Embryonic facial prominence (tissue), 1 donor: ENCODE data around the gene SOX1.

Source experiments
- DNase-seq: peaks from one replicate; pipeline ENCODE4 v3.0.0-alpha.2; 2016; ENCODE audit errors: extremely low spot score

Gene SOX1

DNA sequence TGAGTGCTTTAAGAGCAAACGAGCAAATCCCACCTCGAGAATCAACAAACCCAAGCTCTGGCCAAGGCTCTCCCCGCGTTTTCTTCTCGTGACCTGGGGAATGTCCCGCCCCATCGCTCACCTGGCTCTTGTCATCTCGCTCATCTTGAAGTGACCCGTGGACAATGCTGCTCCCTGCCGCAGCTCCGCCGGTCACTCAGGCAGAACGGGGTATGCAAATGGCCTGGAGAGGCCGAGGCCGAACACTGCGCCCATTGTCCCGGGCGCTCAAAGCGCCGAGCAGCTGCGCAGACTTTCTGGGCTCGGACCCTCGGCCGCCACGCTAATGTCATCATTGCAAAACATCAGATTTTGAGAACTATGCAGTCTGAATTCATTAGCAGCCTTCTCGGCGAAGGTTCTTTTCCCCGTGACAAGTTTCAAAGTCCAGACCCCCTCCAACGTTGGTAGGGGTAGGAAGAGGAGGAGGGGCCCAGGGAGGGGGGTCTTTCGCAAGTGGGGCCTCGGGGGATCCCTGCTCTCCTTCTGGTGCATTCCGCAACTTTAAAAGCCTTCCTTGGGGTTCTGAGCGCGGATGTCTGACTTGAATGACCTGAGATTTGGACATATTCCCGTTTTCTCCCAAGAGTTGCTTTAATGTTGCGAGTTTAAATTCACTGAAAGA, 39.7 kb downstream of the SOX1 start:
- no peak for DNase-seq

DNA sequence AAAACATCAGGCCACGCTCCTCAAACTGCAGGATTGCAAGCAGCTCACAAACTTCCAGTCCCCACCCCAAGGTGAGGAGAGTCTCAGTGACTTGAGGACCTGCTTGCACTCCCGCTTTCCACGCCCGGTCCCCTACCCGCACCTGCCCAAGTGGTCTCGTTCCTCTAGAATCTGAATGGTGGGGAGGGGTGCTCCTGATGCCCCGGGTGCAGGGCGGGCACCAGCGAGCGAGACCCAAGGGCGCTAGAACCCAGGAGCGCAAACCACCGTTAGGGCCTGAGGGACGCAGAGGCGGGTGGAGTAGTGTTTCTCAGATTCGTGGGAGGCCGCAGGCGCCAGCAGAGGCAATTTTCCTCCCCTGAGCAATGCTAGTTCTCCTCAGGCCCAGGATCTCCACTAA, 40.3 kb downstream of the SOX1 start:
- DNase-seq, result no peak

DNA sequence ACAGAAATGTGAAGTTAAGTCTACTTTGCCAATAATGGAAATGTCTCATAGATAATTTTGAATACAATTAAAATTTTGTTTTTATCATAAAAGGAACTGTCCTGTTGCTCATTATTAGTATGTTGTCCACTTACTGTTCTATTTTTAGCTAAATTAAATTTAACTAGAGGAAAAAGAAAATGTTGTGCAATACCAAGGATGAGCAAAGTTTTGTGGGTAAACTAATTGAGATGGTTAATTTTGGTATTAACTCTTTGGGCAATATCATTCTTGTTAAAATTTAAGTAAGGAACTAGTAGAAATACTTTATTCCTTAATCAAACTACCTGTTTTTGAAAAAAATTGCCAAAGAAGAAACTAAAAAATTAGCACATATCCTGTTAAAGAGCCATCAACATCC, 43.5 kb downstream of the SOX1 start:
- no peak for DNase-seq

DNA sequence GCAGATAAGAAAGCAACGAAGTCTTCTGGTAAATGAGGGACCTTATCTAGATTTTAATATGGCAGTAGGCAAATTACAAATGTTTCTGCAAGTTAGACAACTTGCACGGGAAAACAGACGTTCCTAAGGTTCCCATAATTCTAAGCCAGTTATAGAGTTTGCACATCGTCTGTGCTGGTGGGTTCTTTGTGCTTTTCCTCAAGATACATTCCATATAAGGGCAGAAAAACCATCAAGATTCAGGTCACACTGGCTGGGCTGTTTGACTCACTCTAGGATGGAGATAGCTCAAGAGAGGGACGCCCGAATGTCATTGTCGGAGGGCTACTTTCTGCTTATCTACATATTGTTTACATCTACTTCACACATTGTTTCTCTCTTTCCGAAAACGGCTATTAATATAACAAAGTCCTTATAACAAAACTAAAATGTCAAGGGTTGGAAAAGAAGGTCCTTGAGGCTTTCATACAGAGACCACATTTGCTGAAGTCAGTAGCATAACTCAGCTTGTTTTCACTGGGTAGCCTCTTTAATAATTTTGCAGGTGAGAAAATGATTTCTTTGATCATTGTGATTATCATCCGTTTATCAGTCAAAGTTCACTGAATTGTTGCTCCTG, 44.4 kb downstream of the SOX1 start:
- DNase-seq, result no peak

DNA sequence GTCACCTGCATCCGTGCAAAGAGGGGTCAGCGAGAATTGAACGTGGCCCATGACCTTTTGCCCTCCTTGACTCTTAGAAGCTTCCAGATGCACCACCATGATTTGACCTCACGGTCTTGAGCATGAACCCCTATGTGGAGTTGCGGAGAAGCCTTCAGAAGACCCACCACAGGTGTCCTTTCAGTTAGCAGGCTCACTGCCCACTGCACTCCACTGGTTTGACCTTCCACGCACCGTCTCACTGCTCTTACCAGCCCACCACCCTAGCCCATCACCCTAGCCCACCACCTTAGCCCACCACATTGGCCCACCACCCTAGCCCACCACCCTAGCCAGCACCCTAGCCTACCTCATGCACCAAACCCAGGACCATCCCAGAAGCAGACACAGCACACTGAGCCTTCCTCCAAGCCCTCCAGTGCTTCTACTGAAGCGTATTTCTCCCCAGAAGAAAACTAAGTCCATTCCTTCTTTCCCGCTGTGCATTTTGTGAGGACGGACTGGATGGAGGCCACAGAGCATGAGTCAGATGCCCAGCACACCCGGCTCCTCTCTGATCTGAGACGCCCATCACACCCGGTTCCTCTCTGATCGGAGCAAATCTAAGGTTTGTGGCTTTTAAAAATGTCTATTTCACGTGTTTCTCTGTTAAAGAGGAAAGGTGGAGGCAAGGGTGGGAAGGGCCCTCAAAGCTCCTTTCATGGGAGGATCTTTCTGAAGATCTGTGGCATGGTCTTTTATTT, 45.8 kb downstream of the SOX1 start:
- DNase-seq, result no peak

DNA sequence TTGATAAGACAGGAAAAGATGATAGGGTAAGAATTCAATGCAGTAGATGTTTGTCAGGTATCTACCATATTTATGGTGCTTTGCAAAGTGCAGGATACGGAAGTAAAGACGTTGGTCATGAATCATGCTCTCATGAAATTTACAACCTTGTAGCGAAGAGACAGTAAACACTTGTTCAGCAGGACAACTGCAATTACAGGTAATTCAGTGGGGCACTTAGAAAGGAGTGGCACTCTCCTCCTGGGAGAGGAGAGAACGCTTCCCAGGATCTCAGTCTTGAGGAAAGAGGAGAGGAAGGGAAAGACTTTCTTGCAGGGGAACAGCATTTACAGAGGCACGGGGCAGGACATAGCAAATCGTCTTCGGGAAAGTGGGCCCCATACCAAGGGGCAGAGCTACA, 46.4 kb downstream of the SOX1 start:
- no peak for DNase-seq

DNA sequence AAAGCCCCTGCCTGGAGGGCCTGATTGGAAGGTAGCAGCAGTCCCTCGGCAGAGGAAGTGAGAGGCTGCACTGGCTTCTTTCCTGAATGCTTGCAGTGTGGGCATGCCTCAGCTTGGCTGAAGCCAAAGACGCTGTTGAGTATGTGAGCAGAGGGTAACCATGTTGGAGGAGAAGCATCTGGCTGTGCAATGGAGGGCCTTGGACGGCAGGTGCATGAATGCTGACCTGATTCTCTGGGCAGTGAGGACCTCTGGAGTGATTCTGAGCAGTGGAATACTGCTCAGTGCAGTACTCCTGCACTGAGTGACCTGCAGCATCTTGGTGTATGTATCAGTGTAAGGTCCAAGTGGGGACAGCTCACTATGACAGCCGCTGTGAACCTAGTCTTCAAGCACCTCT, 46.9 kb downstream of the SOX1 start:
- DNase-seq, result no peak

DNA sequence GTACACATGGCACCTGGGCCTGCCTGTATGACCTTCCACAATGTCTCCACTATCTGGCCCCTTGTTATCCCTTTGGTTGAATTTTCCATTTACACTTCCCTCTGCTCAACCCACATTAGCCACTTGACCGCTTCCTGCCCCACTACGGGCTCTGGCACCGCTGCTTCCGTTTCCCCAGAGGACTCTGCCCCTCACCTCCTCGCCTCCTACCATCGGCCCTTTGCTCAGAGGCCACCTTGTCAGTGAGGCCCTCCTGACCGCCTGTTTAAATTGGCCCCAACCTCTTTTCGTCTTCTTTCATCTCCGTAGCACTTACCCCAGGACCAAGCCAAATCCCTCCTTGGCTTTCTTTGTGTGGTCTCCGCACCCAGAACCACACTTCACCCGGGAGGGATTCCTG, 47.4 kb downstream of the SOX1 start:
- no peak for DNase-seq

DNA sequence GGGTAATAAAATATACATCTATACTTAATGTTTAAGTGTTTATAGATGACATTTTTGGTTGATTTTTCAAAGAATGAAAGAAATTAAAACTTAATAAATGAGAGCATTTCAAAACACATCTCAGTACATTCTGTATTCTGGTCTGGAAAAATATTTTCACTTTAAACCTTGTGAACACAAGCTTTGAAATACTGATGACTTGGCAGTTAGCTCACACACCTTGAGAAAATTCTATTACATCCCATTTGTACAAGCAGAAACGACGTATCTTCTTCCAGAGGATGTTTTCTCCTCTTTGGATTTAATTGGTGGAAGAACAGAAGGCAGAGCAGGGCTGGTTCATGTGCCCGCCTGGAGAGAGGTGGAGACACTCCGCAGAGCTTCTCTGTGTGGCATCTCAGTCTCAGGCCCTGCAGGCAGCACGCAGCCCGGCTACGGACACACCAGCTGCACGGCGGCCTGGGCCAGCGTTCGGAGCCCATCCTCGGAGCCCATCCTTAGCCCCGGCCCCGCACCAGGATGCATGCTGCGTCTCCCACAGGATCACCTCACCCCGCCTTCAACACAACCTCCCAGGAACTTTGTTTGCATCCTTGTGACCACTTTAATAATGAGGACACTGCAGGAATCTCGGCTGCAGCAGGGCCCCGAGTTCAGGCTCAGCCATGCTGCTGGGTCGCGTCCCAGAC, 48.6 kb downstream of the SOX1 start:
- DNase-seq, result no peak

DNA sequence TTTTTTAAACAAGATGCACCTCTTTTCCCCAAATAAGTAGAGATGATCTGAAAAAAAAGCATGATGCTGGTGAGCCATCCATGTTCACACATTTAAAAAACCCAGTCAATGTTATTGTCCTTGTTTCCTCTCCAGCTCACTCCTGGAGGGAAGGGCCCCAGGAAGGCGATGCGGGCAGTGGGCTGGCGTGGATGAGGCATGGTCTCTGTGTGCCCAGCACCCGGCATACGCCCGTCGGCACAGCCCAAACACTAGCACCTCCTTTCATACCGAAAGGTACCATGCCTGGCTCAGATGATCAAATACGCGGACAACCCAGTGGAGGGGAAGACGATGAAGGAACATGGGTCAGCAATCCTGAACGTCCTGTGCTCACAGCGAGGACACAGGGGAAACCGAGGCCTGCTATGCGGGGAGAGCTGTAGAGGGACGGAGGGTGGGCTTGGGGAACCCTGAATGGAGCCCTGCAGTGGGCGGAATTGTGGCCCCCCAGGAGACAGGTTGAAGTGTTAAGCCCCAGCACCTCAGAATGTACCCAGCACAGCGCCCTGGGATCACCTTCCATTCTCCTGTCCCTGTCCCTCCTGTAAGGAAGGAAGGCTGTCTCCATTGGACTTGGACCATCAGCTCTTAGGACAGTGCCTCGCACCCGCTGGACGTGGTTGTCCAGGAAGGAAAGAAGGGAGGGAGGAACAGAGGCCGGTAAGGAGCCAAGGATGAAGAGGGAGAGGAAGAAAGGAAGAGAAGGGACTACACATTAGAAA, 49.4 kb downstream of the SOX1 start:
- DNase-seq, result no peak

DNA sequence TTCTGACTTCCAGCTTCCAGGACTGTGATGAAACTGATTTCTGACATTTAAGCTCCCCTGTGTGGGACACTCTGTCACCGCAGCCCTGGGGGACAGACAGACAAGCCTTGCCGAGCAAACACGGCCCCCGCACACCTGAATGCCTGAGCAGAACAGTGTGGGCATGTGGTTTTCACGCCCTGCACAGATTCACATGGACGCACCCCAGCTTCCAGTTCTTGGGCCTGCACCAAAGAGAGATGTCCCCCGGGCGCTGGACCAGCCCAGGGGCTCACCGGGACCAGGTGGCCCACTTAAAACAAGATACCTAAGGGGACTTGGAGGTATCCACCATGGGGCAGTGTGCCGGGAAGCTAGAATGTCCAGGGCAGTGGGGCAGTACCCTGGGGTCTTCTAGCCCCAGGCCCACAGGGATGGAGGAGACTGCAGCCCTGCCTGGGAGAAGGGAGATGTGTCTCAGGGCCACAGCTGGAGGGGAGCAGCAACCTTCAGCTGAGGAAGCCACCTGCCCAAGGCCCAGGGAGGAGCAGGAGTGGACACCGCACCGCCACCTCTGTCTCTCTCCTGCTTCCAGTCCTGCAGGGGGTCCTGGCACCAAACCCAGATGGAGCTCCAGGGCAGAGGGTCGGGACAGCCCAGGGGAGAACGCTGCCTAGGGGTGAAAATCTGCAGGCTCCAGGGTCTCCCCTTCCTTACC, 50.5 kb downstream of the SOX1 start:
- no peak for DNase-seq

DNA sequence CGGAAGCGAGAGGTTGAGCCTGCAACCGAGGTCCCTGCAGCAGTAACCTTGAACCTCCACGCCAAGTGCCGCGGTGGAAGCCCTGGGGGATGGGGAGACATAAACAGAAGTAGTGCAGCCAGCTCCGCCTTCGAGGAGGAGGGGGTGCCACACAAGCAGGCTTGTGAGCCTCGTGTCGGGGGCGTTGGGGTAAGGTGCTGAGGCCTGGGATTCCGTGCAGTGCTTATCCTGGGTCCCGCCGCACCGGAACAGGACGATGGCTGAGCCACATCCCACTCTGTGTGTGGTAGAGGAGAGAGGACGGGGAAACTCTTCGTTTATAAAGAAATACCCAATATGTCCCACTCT, 51.0 kb downstream of the SOX1 start:
- DNase-seq, result no peak

DNA sequence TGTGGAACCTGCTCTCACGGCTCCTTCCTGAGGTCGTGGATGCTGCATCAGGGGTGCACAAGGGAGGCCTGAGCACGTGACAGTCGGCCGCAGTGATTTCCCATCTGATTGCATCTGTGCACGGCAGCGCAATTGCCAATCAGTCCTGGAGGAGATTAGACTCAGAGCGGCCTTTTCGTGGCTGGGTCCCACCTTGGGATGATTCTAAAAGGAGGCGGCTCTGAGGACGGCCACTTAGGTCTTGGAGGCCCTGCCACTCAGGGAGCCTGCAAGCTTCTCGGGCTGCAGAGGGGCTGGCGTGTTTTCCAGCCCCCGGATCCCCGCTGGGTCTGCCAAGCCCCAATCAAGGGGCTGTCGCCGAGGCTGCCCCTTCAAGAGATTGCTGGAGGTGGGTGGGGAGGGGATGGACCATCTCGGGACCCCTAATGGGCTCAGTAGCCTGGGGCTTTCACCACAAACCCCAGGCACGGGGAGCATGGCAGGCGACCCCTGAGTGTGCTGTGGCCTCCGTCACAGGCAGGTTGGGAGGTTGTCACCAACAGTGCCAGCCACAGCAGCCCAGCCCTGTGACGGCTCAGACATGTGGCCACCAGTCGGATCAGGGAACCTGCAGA, 51.6 kb downstream of the SOX1 start:
- DNase-seq, result no peak

DNA sequence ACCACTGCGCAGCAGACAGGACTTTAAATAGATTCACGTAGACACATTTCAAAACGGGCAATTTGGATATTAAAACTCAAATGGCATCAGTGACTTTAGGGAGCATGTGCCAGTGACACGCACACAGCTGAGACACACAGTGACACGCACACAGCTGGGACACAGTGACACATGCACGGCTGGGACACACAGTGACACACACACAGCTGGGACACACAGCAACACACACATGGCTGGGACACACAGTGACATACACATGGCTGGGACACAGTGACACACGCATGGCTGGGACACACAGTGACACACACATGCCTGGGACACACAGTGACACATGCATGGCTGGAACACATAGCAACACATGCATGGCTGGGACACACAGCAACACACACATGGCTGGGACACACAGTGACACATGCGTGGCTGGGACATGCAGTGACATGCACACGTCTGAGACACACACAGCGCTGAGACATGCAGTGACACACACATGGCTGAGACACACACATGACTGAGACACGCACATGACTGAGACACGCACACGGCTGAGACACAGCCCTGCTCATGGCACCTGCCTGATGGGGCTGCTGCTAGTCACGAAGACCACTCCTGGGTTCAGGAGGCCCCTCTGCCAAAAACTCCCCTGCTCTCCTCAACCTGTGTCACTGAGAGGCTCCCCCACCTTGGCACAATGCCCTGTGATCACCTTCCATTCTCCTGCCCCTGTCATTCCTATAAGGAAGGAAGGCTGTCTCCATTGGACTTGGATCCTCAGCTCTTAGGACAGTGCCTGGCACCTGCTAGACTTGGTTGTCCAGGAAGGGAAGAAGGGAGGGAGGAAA, 52.5 kb downstream of the SOX1 start:
- DNase-seq, result no peak

DNA sequence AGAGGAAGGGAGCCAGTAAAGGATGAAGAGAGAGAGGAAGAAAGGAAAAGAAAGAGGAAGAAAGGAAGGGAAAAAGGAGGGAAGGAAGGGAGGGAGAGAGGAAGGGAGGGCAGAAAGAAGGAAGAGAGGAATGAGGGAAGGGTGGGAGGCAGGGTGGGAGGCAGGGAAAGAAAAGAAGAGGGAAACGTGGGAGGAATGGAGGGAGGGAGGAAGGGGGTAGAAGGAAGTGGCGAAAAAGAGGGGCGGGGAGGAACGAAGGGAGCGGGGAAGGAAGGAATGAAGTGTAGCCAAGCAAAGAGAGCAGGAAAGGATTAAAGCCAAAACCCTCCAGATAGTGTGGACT, 53.1 kb downstream of the SOX1 start:
- DNase-seq, result no peak
